ENCODE data around the gene CEP170B. TPM values are rescaled to one million over a fixed set of nuclear protein-coding genes. Genes with fewer than 3 reads are reported as not detected.

Gene CEP170B
- total RNA-seq, 1 donor: 1.0 TPM

DNA sequence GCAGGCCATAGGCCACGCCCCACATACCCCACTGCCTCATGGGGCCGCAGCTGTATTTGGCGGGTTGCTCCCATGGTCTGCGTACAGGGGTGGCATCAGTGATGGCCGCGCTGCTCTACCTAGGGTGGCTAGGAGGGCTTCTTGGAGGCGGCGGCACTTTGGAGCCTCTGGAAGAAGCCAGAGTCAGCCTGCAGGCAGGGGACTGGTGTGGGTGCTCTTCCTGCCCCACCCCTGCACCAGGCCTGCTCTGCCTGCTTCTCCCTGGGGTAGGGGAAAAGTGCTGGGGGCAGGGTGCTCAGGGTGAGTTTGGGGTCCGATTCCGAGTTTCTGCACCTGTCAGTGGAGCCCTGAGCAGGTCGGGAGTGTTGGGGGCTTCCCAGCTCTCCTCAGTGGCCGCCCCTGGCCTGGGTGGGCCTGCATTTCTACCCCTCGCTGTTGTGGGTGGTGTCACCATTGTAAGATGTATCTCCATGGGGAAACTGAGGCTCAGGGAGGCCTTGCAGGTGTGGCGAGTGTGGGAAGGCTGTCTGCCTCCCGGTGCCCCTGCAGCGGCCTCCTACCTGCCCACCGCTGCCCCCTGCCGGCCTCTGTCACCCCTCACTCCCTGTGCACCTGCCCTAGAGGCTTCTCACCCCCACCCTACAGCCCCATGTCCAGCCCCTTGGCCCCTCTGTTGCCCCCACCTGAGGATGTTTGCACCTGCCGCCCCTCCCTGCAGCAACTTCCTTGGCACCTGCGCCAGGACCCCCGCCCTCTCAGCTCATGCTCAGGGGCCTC is 5.5 kb downstream of the CEP170B start:
- Histone ChIP-seq H3K27me3 (ENCODE audit: insufficient read depth, low read length) (peaks cover 16% of the 10 kb centered on the region), H3K4me3 (ENCODE audit: low read length) (no peak overlapping the region), H3K4me1 (ENCODE audit: insufficient read depth, low read length) (peaks cover 8% of the 10 kb centered on the region), H3K9me3 (ENCODE audit: low read depth, low read length) (no peaks in the 10 kb centered on the region)

DNA sequence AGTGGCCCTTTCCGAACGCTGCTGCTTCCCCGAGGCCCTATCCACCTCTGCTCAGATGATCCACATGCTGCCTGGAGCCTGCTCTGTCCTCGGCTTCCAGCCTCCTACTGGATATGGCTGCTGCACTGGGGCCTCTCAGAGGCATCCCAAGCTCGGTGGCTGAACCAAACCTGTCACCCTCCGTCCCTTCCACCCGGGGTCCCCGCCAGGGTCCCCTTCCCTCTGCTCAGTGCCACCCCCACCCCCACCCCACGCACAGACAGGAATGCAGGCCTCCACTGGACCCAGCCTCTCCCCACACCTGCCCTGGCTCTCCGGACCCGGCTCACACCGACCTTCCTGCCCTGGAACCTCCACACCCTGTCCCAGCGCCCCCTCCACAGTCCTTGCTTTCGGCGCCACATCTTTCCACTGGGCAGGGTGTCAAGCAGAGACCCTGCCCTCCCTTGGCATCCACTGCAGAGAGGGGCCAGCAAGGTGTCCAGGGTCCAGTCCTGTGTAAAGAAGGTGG is 6.1 kb downstream of the CEP170B start:
- peaks cover 13% of the 10 kb centered on the region for H3K27me3 ChIP-seq (ENCODE audit: insufficient read depth, low read length)
- H3K9me3 ChIP-seq (ENCODE audit: low read depth, low read length): no peaks in the 10 kb centered on the region
- peaks cover 2% of the 10 kb centered on the region for H3K4me1 ChIP-seq (ENCODE audit: insufficient read depth, low read length)
- no peak overlapping the region for H3K4me3 ChIP-seq (ENCODE audit: low read length)

DNA sequence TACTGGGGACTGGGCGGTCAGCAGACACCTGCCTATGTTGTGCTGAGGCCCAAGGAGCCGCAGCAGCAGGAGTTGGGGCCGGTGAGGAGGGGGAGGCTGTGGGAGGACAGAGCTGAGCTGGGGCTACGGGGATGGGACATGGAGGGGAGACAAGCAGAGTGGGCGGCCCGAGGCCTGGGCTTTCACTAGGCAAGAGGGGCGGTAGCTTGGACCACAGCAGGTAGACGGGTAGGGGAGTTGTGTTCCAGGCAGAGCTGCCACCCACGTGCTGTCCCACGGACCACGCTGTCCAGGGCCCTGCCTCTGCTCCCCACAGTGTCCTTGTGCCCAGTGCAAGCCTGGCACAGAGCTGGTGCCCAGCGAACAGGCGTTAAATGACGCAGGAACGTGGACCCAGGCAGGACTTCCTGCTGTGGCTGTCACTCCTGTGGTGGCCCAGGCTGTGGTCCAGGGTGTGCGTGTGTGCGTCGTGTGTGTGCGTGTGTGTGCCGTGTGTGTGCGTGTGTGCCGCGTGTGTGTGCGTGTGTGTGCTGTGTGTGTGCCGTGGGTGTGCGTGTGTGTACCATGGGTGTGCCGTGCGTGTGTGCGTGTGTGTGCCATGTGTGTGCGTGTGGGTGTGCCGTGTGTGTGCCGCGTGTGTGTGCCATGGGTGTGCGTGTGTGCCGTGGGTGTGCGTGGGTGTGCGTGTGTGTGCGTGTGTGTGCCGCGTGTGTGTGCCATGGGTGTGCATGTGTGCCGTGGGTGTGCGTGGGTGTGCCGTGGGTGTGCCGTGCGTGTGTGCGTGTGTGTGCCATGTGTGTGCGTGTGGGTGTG is 6.8 kb downstream of the CEP170B start:
- Histone ChIP-seq H3K9me3 (ENCODE audit: low read depth, low read length) (no peaks in the 10 kb centered on the region), H3K4me3 (ENCODE audit: low read length) (no peak overlapping the region), H3K27me3 (ENCODE audit: insufficient read depth, low read length) (peaks cover 6% of the 10 kb centered on the region), H3K4me1 (ENCODE audit: insufficient read depth, low read length) (no peaks in the 10 kb centered on the region)

GRCh38 chr14:104872469-104873341 is 7.6 kb downstream of the CEP170B start:
- H3K4me1 ChIP-seq (ENCODE audit: insufficient read depth, low read length): no peaks in the 10 kb centered on the region
- no peaks in the 10 kb centered on the region for H3K9me3 ChIP-seq (ENCODE audit: low read depth, low read length)
- no peaks in the 10 kb centered on the region for H3K27me3 ChIP-seq (ENCODE audit: insufficient read depth, low read length)
- H3K4me3 ChIP-seq (ENCODE audit: low read length): no peak overlapping the region

- Histone ChIP-seq H3K4me3 (ENCODE audit: low read length) (no peak overlapping the region), H3K9me3 (ENCODE audit: low read depth, low read length) (no peaks in the 10 kb centered on the region), H3K27me3 (ENCODE audit: insufficient read depth, low read length) (no peaks in the 10 kb centered on the region), H3K4me1 (ENCODE audit: insufficient read depth, low read length) (no peaks in the 10 kb centered on the region)
These were observed 8.4 kb downstream of the CEP170B start for GRCh38 chr14:104873380-104874055.

DNA sequence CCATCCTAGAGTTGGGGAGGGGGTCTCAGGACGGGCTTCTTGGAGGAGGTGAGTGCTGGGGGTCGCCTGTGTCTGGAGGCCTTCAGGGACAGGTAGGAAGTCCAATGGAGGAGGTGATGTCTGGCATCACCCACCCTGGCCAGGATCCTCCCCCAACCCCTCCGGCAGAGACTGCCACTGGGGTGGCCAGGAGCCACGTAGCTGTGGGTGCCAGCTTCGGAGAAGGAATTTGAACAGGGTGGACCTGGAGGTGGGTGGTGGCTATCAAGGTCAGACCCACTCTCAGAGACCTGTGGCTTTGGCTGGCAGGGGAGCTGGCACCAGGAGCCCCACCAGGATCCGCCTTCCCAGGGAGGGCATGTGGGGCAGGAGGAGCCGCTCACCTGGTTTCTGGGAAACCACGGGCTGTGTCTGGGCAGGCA is 9.1 kb downstream of the CEP170B start:
- H3K27me3 ChIP-seq (ENCODE audit: insufficient read depth, low read length): no peaks in the 10 kb centered on the region
- H3K9me3 ChIP-seq (ENCODE audit: low read depth, low read length): no peaks in the 10 kb centered on the region
- no peaks in the 10 kb centered on the region for H3K4me1 ChIP-seq (ENCODE audit: insufficient read depth, low read length)
- no peak overlapping the region for H3K4me3 ChIP-seq (ENCODE audit: low read length)

- Histone ChIP-seq H3K9me3 (ENCODE audit: low read depth, low read length) (no peaks in the 10 kb centered on the region), H3K4me3 (ENCODE audit: low read length) (no peak overlapping the region), H3K4me1 (ENCODE audit: insufficient read depth, low read length) (no peaks in the 10 kb centered on the region), H3K27me3 (ENCODE audit: insufficient read depth, low read length) (no peaks in the 10 kb centered on the region)
These were observed 9.7 kb downstream of the CEP170B start for GRCh38 chr14:104874571-104875411.

DNA sequence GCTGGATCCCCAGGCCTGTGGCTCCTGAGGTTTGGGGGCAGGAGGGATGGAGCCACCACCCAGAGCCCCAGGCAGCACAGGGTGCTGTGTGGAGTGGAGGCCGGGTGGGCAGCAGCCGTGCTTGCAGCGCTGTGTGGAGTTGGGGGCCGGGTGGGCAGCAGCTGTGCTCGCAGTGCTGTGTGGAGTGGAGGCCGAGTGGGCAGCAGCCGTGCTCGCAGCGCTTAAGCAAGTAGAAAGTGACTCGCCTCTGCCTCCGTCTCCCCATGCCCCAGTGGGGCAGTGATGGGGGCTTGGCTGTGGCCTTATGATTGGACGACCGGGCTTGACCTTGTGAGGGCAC is 10.3 kb downstream of the CEP170B start:
- H3K4me3 ChIP-seq (ENCODE audit: low read length): no peak overlapping the region
- H3K9me3 ChIP-seq (ENCODE audit: low read depth, low read length): no peaks in the 10 kb centered on the region
- H3K27me3 ChIP-seq (ENCODE audit: insufficient read depth, low read length): no peaks in the 10 kb centered on the region
- H3K4me1 ChIP-seq (ENCODE audit: insufficient read depth, low read length): no peaks in the 10 kb centered on the region

DNA sequence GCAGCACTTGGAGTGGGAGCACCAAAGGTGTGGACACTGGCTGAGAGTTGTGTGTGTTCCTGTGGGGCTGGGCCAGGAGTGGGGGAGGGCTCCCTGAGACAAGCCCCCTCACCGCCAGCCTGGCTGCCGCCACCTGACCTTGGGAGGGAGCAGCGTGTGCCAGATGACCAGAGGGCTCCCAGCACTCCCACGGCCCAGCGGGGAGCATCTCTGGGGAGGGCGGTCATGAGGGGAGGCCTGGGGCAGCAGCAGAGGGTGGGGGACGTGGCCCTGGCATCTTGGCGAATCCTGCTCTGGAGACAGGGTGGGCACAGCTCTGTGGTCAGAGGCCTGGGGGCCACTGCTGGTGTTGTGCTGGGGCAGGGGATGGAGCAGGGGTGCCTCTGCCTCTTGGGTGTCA is 10.7 kb downstream of the CEP170B start:
- Histone ChIP-seq H3K27me3 (ENCODE audit: insufficient read depth, low read length) (no peaks in the 10 kb centered on the region), H3K4me1 (ENCODE audit: insufficient read depth, low read length) (no peaks in the 10 kb centered on the region), H3K4me3 (ENCODE audit: low read length) (no peak overlapping the region), H3K9me3 (ENCODE audit: low read depth, low read length) (no peaks in the 10 kb centered on the region)

DNA sequence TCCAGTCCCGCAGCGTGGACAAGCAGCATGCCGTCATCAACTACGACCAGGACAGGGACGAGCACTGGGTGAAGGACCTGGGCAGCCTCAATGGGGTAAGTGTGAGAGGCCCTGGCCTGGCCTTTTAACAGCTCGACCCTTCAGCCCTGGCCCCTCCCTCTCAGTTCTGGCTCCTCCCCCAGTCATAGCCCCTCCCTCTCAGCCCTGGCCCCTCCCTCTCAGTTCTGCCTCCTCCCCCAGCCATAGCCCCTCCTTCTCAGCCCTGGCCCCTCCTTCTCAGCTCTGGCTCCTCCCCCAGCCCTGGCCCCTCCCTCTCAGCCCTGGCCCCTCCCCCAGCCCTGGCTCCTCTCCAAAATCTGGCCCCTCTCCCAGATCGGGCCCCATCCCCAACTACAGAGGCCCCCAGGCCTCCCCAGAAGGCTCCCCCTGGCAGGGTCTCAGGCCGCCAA is 11.2 kb downstream of the CEP170B start:
- H3K4me1 ChIP-seq (ENCODE audit: insufficient read depth, low read length): no peaks in the 10 kb centered on the region
- H3K4me3 ChIP-seq (ENCODE audit: low read length): no peak overlapping the region
- no peaks in the 10 kb centered on the region for H3K27me3 ChIP-seq (ENCODE audit: insufficient read depth, low read length)
- no peaks in the 10 kb centered on the region for H3K9me3 ChIP-seq (ENCODE audit: low read depth, low read length)

GRCh38 chr14:104877066-104877805 is 12.2 kb downstream of the CEP170B start:
- H3K27me3 ChIP-seq (ENCODE audit: insufficient read depth, low read length): no peaks in the 10 kb centered on the region
- no peak overlapping the region for H3K4me3 ChIP-seq (ENCODE audit: low read length)
- H3K4me1 ChIP-seq (ENCODE audit: insufficient read depth, low read length): no peaks in the 10 kb centered on the region
- H3K9me3 ChIP-seq (ENCODE audit: low read depth, low read length): no peaks in the 10 kb centered on the region

GRCh38 chr14:104877806-104878550 is 12.9 kb downstream of the CEP170B start:
- Histone ChIP-seq H3K4me1 (ENCODE audit: insufficient read depth, low read length) (no peaks in the 10 kb centered on the region), H3K27me3 (ENCODE audit: insufficient read depth, low read length) (no peaks in the 10 kb centered on the region), H3K4me3 (ENCODE audit: low read length) (no peak overlapping the region), H3K9me3 (ENCODE audit: low read depth, low read length) (no peaks in the 10 kb centered on the region)

DNA sequence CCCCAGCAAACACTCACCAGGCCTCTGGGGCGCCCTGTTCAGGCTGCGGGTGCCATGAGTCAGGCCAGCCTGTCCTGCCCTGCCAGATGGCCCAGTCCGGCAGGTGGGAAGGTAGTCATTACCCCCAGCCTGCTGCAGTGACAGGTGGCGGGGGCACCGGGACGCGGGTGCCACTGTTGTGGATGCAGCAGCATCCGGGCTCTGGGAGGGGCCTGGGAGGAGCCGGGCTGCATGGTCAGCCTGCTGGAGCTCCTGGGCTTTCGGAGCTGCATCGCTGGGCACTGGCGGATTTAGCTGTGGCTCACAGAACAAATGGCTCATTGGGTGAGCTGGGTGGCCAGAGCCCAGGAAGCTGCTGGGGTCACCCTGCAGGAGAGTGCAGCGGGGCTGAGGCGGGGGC is 13.5 kb downstream of the CEP170B start:
- Histone ChIP-seq H3K9me3 (ENCODE audit: low read depth, low read length) (no peaks in the 10 kb centered on the region), H3K27me3 (ENCODE audit: insufficient read depth, low read length) (no peaks in the 10 kb centered on the region), H3K4me1 (ENCODE audit: insufficient read depth, low read length) (no peaks in the 10 kb centered on the region), H3K4me3 (ENCODE audit: low read length) (no peak overlapping the region)

Data from mononuclear cell (primary cell).